SH-SY5Y (cell line): Measurements from ENCODE around the gene SLC19A1.

ENCODE experiments used
- GATA2 ChIP-seq: IDR thresholded peaks from 2 replicates; pipeline ENCODE4 v1.6.1; 2011; ENCODE audit warnings: mild to moderate bottlenecking, low read depth, low read length
- GATA3 ChIP-seq: IDR thresholded peaks from 2 replicates; pipeline ENCODE4 v1.6.1; 2011; ENCODE audit warnings: low read depth, mild to moderate bottlenecking, low read length, moderate library complexity

DNA sequence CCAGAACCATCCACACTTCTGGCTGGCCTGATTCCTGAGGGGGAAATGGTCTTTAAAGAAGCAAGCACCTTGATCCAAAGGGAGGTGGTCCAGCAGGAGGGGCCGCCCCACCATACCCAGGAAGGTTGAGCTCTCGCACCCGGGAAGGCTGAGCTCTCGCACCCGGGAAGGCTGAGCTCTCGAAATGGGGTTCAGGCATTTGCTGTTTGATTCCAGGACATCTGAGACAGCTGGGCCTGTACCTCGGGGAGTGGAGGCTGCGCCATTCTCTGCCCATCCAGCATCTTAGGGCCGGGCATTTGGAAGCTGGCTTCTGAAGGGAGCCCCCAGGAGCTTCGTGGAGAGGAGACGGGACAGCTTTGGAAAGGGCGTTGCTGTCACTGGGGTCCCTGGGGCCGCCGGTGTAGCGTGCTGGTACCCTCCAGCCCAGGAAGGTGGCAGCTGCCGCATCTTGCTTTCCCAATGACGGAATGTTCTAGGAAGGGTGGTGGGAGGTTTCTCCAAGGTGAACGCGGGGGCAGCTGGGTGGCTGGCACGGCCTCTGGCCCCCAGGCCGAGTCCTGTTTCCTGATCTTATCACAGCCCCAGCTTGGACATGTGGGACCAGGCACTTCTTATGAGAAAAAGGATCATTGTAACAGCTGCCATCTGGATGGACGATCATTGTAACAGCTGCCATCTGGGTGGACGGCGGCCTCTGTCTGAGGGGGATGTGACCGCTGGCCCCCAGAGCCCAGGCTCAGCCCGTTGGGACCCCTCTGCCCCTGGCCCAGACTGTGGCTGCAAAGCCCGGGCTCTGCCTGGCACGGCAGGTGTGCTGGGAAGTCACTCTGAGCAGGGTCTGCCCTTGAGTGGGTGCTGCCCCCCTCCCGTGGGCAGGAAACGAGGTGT, 75.7 kb downstream of the SLC19A1 start:
- TF ChIP-seq GATA2 = peak; percentile 95
- no peak for TF ChIP-seq GATA3
